H9 (cell line): Measurements from ENCODE around the gene FBLN2. TPM values are rescaled to one million over a fixed set of nuclear protein-coding genes. Genes with fewer than 3 reads are reported as not detected.

Experiments used
- DNase-seq: peaks from one replicate; pipeline ENCODE4 v3.0.0-alpha.2; 2017
- H2AFZ ChIP-seq: one replicate; pipeline ENCODE4 v1.6.1; 2013; ENCODE audit warnings: mild to moderate bottlenecking, low read length, control low read depth, moderate library complexity
- H2AK5ac ChIP-seq: 2 replicates; pipeline ENCODE4 v1.6.1; 2013; ENCODE audit warnings: low read length, control low read depth, mixed read lengths; ENCODE audit not compliant: insufficient read length
- H2BK120ac ChIP-seq: one replicate; pipeline ENCODE4 v1.6.1; 2013; ENCODE audit warnings: low read depth, mild to moderate bottlenecking, low read length, control low read depth, inconsistent platforms; ENCODE audit not compliant: poor library complexity, severe bottlenecking
- H2BK12ac ChIP-seq: 2 replicates; pipeline ENCODE4 v1.6.1; 2013; ENCODE audit warnings: low read length, control low read depth, mixed read lengths, low read depth; ENCODE audit not compliant: insufficient read length
- H2BK15ac ChIP-seq: 2 replicates; pipeline ENCODE4 v1.6.1; 2013; ENCODE audit warnings: low read depth, low read length, control low read depth
- H2BK20ac ChIP-seq: one replicate; pipeline ENCODE4 v1.6.1; 2013; ENCODE audit warnings: low read depth, mild to moderate bottlenecking, low read length, control low read depth, inconsistent platforms; ENCODE audit not compliant: poor library complexity, severe bottlenecking
- H2BK5ac ChIP-seq: 2 replicates; pipeline ENCODE4 v1.6.1; 2013; ENCODE audit warnings: low read length, control low read depth, mixed read lengths; ENCODE audit not compliant: insufficient read length
- H3K14ac ChIP-seq: 2 replicates; pipeline ENCODE4 v1.6.1; 2013; ENCODE audit warnings: low read length, control low read depth; ENCODE audit not compliant: insufficient read depth
- H3K18ac ChIP-seq: 2 replicates; pipeline ENCODE4 v1.6.1; 2013; ENCODE audit warnings: low read depth, mild to moderate bottlenecking, mixed read lengths, low read length, control low read depth; ENCODE audit not compliant: insufficient read length
- H3K23ac ChIP-seq: 2 replicates; pipeline ENCODE4 v1.6.1; 2013; ENCODE audit warnings: low read length, control low read depth, mixed read lengths, low read depth; ENCODE audit not compliant: insufficient read length
- H3K23me2 ChIP-seq: 2 replicates; pipeline ENCODE4 v1.6.1; 2013; ENCODE audit warnings: low read depth, mild to moderate bottlenecking, mixed read lengths, low read length, control low read depth; ENCODE audit not compliant: insufficient read length, poor library complexity, severe bottlenecking
- H3K27ac ChIP-seq: 2 replicates; pipeline ENCODE4 v1.5.1; 2013; ENCODE audit warnings: low read length, control low read depth, mixed read lengths, low read depth; ENCODE audit not compliant: insufficient read length
- H3K27me3 ChIP-seq: 2 replicates; pipeline ENCODE4 v1.6.1; 2013; ENCODE audit warnings: low read length, control low read depth, inconsistent platforms; ENCODE audit not compliant: insufficient read depth
- H3K4ac ChIP-seq: 2 replicates; pipeline ENCODE4 v1.6.1; 2013; ENCODE audit warnings: low read depth, mild to moderate bottlenecking, control low read depth, inconsistent platforms, low read length, moderate library complexity
- H3K4me1 ChIP-seq: 2 replicates; pipeline ENCODE4 v1.6.1; 2013; ENCODE audit warnings: low read length, control low read depth, inconsistent platforms; ENCODE audit not compliant: insufficient read depth
- H3K4me2 ChIP-seq: 2 replicates; pipeline ENCODE4 v1.6.1; 2013; ENCODE audit warnings: low read length, control low read depth, mixed read lengths; ENCODE audit not compliant: insufficient read length, insufficient read depth
- H3K56ac ChIP-seq: 2 replicates; pipeline ENCODE4 v1.6.1; 2013; ENCODE audit warnings: low read depth, mild to moderate bottlenecking, mixed read lengths, low read length, control low read depth; ENCODE audit not compliant: insufficient read length
- H3K79me1 ChIP-seq: 2 replicates; pipeline ENCODE4 v1.6.1; 2013; ENCODE audit warnings: low read depth, mild to moderate bottlenecking, moderate library complexity, low read length, control low read depth, inconsistent platforms; ENCODE audit not compliant: insufficient read depth, poor library complexity, severe bottlenecking
- H3K79me2 ChIP-seq: 2 replicates; pipeline ENCODE4 v1.6.1; 2013; ENCODE audit warnings: low read length, control low read depth, inconsistent platforms; ENCODE audit not compliant: insufficient read depth
- H3K9ac ChIP-seq: 2 replicates; pipeline ENCODE4 v1.6.1; 2013; ENCODE audit warnings: low read length, control low read depth, mixed read lengths; ENCODE audit not compliant: insufficient read length; ENCODE audit errors: extremely low read depth
- H3K9me3 ChIP-seq: one replicate; pipeline ENCODE4 v1.6.1; 2013; ENCODE audit warnings: low read depth, low read length, inconsistent platforms; ENCODE audit not compliant: control insufficient read depth
- H3T11ph ChIP-seq: one replicate; pipeline ENCODE4 v1.6.1; 2013; ENCODE audit warnings: mild to moderate bottlenecking, low read length, control low read depth, inconsistent platforms
- H4K20me1 ChIP-seq: one replicate; pipeline ENCODE4 v1.6.1; 2013; ENCODE audit not compliant: control insufficient read depth, insufficient read length, insufficient read depth
- H4K5ac ChIP-seq: 2 replicates; pipeline ENCODE4 v1.6.1; 2013; ENCODE audit warnings: low read depth, mild to moderate bottlenecking, mixed read lengths, low read length, control low read depth; ENCODE audit not compliant: insufficient read length
- H4K8ac ChIP-seq: replicated peaks from 2 replicates; pipeline ENCODE4 v1.6.1; 2013; ENCODE audit warnings: low read length, control low read depth, mixed read lengths, low read depth; ENCODE audit not compliant: insufficient read length
- H4K91ac ChIP-seq: 2 replicates; pipeline ENCODE4 v1.6.1; 2013; ENCODE audit warnings: low read depth, mild to moderate bottlenecking, moderate library complexity, mixed read lengths, low read length, control low read depth; ENCODE audit not compliant: insufficient read length
- H3K27ac Mint-ChIP-seq, 3 experiments: 2 replicates in 2 of 3; 3 replicates in 1 of 3; pipeline ENCODE4 v1.8.0; 2020 to 2021; ENCODE audit warnings: mixed read lengths in 3 of 3, mild to moderate bottlenecking in 1 of 3, moderate library complexity in 1 of 3
- H3K27me3 Mint-ChIP-seq: 2 replicates; pipeline ENCODE4 v1.8.0; 2021; ENCODE audit warnings: low read depth, mild to moderate bottlenecking, moderate library complexity, mixed read lengths
- H3K36me3 Mint-ChIP-seq, 3 experiments: 2 replicates in 2 of 3; 3 replicates in 1 of 3; pipeline ENCODE4 v1.8.0; 2020 to 2021; ENCODE audit warnings: low read depth in 3 of 3, mixed read lengths in 3 of 3; ENCODE audit not compliant: insufficient read depth in 1 of 3
- H3K4me1 Mint-ChIP-seq, 2 experiments: 2 replicates each; pipeline ENCODE4 v1.8.0; 2020; ENCODE audit warnings: mixed read lengths in 2 of 2
- H3K4me3 Mint-ChIP-seq, 2 experiments: 2 replicates in 1 of 2; 3 replicates in 1 of 2; pipeline ENCODE4 v1.8.0; 2020 to 2021; ENCODE audit warnings: mild to moderate bottlenecking in 2 of 2, mixed read lengths in 2 of 2, moderate library complexity in 1 of 2
- H3K9me3 Mint-ChIP-seq, 2 experiments: 2 replicates in 1 of 2; 3 replicates in 1 of 2; pipeline ENCODE4 v1.8.0; 2020; ENCODE audit warnings: mild to moderate bottlenecking in 2 of 2, mixed read lengths in 2 of 2, moderate library complexity in 1 of 2
- CTCF ChIP-seq: fragments of 200-600 bp; sonication (generic); conservative IDR thresholded peaks from 3 replicates; pipeline ENCODE4 v1.8.0; 2021; ENCODE audit warnings: antibody characterized with exemption, mild to moderate bottlenecking
- WGBS: extraction: QIAGEN DNeasy Blood & Tissue Kit; methylation state at CpG from one replicate; pipeline ENCODE4 v1.1.7; 2013; ENCODE audit warnings: missing lambda C conversion rate, low lambda C conversion rate, mixed read lengths; ENCODE audit not compliant: insufficient read length; ENCODE audit errors: extremely low coverage; 5-methylcytosine and 5-hydroxymethylcytosine counted together
- total RNA-seq: library from RNA; stranded (reverse); gene quantifications from 2 replicates; pipeline ENCODE4 v1.2.1, GENCODE V29; 2021

Gene FBLN2
- total RNA-seq, 1 experiment from 2014 or later, result 11.8 TPM

- no peaks in the 10 kb centered on the region for H3K9me3 Mint-ChIP-seq
- no peaks in the 10 kb centered on the region for H3K4me1 Mint-ChIP-seq
- no peak overlapping the region for H2BK12ac ChIP-seq
- no peak overlapping the region for H2BK15ac ChIP-seq
- no peaks in the 10 kb centered on the region for H3K36me3 Mint-ChIP-seq
- no peak overlapping the region for H2AK5ac ChIP-seq
- H3K79me2 ChIP-seq, result no peaks in the 10 kb centered on the region
- H3T11ph ChIP-seq, result no peak overlapping the region
- no peak overlapping the region for H3K27ac ChIP-seq
- no peaks in the 10 kb centered on the region for H3K23me2 ChIP-seq
- no peaks in the 10 kb centered on the region for H3K4me1 ChIP-seq
- no peak overlapping the region for H3K4me2 ChIP-seq
- no peak overlapping the region for H2AFZ ChIP-seq
- no peaks in the 10 kb centered on the region for H3K27me3 ChIP-seq
- no peak overlapping the region for H3K18ac ChIP-seq
- no peaks in the 10 kb centered on the region; the same call in 1 of the 2 replicates for H3K27me3 Mint-ChIP-seq
- DNase-seq, result no peak
- H3K14ac ChIP-seq, result no peak overlapping the region
- no peaks in the 10 kb centered on the region for H4K20me1 ChIP-seq
- WGBS, result no CpG with 5 or more reads among the region's 8 CpGs
- no peak overlapping the region for H4K8ac ChIP-seq
- H3K27ac Mint-ChIP-seq, result no peak overlapping the region; a peak in 1 of 7 replicates
- no peak overlapping the region for H3K4ac ChIP-seq
- no peak overlapping the region for H4K5ac ChIP-seq
- H3K9me3 ChIP-seq, result no peaks in the 10 kb centered on the region
- no peak overlapping the region for H3K23ac ChIP-seq
- H3K9ac ChIP-seq, result no peak overlapping the region
- no peaks in the 10 kb centered on the region for H3K79me1 ChIP-seq
- H3K4me3 Mint-ChIP-seq, result no peak overlapping the region
- no peak overlapping the region for H2BK120ac ChIP-seq
- no peak for TF ChIP-seq CTCF
- H2BK20ac ChIP-seq, result no peak overlapping the region
- H4K91ac ChIP-seq, result no peak overlapping the region
- no peak overlapping the region for H3K56ac ChIP-seq
- no peak overlapping the region for H2BK5ac ChIP-seq
Measured at GRCh38 chr3:13636874-13637273, 87.9 kb downstream of the FBLN2 start.
